ENCODE results near the gene COPG2. TPM values are rescaled to one million over a fixed set of nuclear protein-coding genes. Genes with fewer than 3 reads are reported as not detected.

Gene COPG2
- total and polyA plus RNA-seq, 2 of the 13 experiments (the other 11 are each of a cell fraction or from before 2014, with no cell fraction given) = 14.1 to 17.7 TPM

DNA sequence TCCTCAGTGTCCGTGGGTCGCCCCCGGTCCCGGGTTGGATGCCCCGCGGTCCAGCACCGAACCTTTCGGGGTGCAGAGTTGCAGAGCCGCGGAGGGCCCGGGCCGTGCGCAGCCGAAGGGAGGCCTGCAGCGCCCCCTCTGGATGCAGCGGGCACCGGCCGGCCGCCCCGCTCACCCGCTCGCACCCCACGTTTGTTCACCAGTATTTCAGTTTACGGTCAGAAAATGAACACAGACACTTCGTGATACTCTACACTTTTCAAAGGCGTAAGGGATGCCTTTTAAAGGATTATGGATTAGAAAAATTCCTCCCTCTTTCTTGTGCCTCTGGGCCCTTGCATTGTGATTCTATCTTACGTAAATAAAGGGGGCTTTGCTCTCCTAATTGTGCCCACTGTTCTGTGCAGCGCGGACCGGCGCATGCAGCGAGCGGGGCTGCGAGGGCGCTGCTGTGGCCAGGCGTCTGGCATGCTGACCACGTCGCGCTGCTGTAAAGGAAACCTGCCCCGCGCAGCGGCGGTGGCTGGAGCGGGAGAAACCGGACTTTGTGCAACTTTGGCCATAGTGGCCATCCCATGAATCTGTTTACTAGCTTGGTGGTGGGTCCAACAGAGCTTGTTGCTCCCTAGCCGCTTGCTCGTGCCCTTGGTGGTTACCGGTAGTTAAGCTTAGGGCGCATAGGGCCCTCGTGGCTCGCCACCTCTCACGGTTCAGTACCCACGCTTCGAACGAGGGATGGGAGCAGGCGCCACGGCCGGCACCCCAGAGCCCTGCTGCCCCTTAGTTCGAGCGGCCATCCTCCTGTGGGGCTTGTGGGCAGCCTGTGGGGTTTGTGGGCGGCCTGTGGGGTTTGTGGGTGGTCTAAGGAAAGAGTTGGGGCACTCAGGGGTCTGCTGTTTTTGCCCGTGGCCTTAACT, 177.4 kb downstream of the COPG2 start (continued):
- TF ChIP-seq, protein P1, sequence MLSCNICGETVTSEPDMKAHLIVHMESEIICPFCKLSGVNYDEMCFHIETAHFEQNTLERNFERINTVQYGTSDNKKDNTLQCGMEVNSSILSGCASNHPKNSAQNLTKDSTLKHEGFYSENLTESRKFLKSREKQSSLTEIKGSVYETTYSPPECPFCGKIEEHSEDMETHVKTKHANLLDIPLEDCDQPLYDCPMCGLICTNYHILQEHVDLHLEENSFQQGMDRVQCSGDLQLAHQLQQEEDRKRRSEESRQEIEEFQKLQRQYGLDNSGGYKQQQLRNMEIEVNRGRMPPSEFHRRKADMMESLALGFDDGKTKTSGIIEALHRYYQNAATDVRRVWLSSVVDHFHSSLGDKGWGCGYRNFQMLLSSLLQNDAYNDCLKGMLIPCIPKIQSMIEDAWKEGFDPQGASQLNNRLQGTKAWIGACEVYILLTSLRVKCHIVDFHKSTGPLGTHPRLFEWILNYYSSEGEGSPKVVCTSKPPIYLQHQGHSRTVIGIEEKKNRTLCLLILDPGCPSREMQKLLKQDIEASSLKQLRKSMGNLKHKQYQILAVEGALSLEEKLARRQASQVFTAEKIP (CRISPR knock-in tag; IDR thresholded peaks at IDR 0.05; ENCODE audit: borderline replicate concordance) = no peak
- TF ChIP-seq ZNF383 (CRISPR knock-in tag; IDR thresholded peaks at IDR 0.05; ENCODE audit: borderline replicate concordance) = no peak
- no peak for TF ChIP-seq FOSL1 (CRISPR knock-in tag; IDR thresholded peaks at IDR 0.05; ENCODE audit: borderline replicate concordance)
- TF ChIP-seq, protein P2, sequence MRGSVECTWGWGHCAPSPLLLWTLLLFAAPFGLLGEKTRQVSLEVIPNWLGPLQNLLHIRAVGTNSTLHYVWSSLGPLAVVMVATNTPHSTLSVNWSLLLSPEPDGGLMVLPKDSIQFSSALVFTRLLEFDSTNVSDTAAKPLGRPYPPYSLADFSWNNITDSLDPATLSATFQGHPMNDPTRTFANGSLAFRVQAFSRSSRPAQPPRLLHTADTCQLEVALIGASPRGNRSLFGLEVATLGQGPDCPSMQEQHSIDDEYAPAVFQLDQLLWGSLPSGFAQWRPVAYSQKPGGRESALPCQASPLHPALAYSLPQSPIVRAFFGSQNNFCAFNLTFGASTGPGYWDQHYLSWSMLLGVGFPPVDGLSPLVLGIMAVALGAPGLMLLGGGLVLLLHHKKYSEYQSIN (CRISPR knock-in tag; IDR thresholded peaks at IDR 0.05; ENCODE audit: borderline replicate concordance) = no peak
- no peak for TF ChIP-seq ZNF776 (CRISPR knock-in tag; IDR thresholded peaks at IDR 0.05)
- TF ChIP-seq ZNF720 (CRISPR knock-in tag; IDR thresholded peaks at IDR 0.05) = no peak

DNA sequence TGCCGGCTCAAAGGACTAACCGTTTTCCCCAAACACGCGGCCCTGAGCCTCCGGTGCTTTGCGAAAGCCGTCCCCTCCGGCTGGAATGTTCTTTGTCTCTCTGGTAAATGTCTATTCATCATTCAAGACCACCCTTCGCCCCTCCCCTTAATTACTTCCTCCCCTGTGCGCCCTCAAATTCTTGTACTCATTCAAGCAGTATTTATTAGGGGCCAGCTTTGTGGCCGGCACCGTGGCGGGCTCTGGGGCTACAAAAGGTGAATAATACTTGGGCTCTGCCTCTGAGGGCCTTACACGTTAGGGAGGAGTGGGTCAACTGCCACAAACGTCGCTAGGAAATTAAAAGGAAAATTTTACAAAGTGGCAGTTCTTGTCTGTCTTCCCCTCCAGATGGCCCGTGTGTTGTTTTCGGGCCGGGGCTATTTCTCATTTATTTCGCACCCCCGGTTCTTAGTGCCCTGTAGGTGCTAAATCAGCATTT, 178.2 kb downstream of the COPG2 start:
- H4K20me1 ChIP-seq (ENCODE audit: insufficient read depth, low read length) = no peaks in the 10 kb centered on the region
- ChIA-PET CTCF (ENCODE audit: low intra/inter-chr PET ratio, low total read pairs) (no interaction called here), POLR2A (no interaction called here)
- peaks cover 5% of the 10 kb centered on the region for H3K79me2 ChIP-seq (ENCODE audit: insufficient read depth, low read length)
- DNase-seq (ENCODE audit: low spot score) (no peak), ATAC-seq (no peak), FAIRE-seq (no peak)
- H3K36me3 ChIP-seq (replicated peaks in 1 of 2; ENCODE audit: control insufficient read depth in 1 of 2, insufficient read depth in 2 of 2, low read length in 2 of 2) = no peaks in the 10 kb centered on the region
- WGBS (ENCODE audit: low lambda C conversion rate) = 92% methylated on average over 21 of the region's 21 CpGs
- H3K4me2 ChIP-seq (ENCODE audit: low read depth, low read length) = no peak overlapping the region
- TF ChIP-seq SRSF9 (IDR thresholded peaks at IDR 0.05; ENCODE audit: borderline replicate concordance, insufficient read depth, low read depth, low read length, poor library complexity, severe bottlenecking) = no peak
- TF ChIP-seq, protein P3, sequence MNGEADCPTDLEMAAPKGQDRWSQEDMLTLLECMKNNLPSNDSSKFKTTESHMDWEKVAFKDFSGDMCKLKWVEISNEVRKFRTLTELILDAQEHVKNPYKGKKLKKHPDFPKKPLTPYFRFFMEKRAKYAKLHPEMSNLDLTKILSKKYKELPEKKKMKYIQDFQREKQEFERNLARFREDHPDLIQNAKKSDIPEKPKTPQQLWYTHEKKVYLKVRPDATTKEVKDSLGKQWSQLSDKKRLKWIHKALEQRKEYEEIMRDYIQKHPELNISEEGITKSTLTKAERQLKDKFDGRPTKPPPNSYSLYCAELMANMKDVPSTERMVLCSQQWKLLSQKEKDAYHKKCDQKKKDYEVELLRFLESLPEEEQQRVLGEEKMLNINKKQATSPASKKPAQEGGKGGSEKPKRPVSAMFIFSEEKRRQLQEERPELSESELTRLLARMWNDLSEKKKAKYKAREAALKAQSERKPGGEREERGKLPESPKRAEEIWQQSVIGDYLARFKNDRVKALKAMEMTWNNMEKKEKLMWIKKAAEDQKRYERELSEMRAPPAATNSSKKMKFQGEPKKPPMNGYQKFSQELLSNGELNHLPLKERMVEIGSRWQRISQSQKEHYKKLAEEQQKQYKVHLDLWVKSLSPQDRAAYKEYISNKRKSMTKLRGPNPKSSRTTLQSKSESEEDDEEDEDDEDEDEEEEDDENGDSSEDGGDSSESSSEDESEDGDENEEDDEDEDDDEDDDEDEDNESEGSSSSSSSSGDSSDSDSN (CRISPR knock-in tag; IDR thresholded peaks at IDR 0.05) = no peak
- no peak for TF ChIP-seq SMAD3 (CRISPR knock-in tag; IDR thresholded peaks at IDR 0.05)
- no peak for TF ChIP-seq CBX2 (IDR thresholded peaks at IDR 0.05; ENCODE audit: low read depth, low read length)
- no peak for TF ChIP-seq CBX2 (CRISPR knock-in tag; IDR thresholded peaks at IDR 0.05; ENCODE audit: low read depth)
- no peak for TF ChIP-seq SOX6 (IDR thresholded peaks at IDR 0.05)
- TF ChIP-seq SOX6 (CRISPR knock-in tag; IDR thresholded peaks at IDR 0.05) = no peak
- H3K4me1 ChIP-seq (ENCODE audit: insufficient read depth, low read length) = peaks cover 10% of the 10 kb centered on the region
- H3K9ac ChIP-seq (ENCODE audit: insufficient read depth, low read depth, low read length) = no peak overlapping the region
- no TSS peak for BruUV-seq (replicated peaks)
- H3K4me3 ChIP-seq (replicated peaks in 1 of 3; ENCODE audit: insufficient read depth in 1 of 3, low read depth in 2 of 3, low read length in 3 of 3) = no peak overlapping the region
- H3K9me3 ChIP-seq (ENCODE audit: low read length) = peaks cover 12% of the 10 kb centered on the region
- no peak overlapping the region for H2AFZ ChIP-seq (ENCODE audit: low read length)
- H3K27ac ChIP-seq (ENCODE audit: extremely low read length, insufficient read depth, low read length) = no peak overlapping the region
- intact Hi-C loops (cut with micrococcal nuclease; ENCODE audit: unreplicated experiment) = no loop called here
- in situ Hi-C loops (cut with HindIII; ENCODE audit: extremely low pct_ligation_motif_present, low pct_unique_long_range_greater_than_20kb) = no loop called here
- no peaks in the 10 kb centered on the region; a peak in 1 of 5 replicates for H3K27me3 ChIP-seq (ENCODE audit: control insufficient read depth in 1 of 2, insufficient read depth in 2 of 2, low read length in 2 of 2)
